Sigmoid colon (tissue), 7 donors: ENCODE measurements around the gene SRP72. TPM values are rescaled to one million over a fixed set of nuclear protein-coding genes. Genes with fewer than 3 reads are reported as not detected.

Source experiments
- DNase-seq: peaks from one replicate; pipeline ENCODE4 v3.0.0-alpha.2; 2019
- H3K27ac ChIP-seq, 4 donors: fragments of 200-600 bp; sonication (generic); one replicate each; pipeline ENCODE4 v1.5.1; 2016 to 2019; ENCODE audit warnings: mild to moderate bottlenecking in 1 of 4
- H3K27me3 ChIP-seq, 3 donors: fragments of 200-600 bp; sonication (generic); one replicate each; pipeline ENCODE4 v1.5.1; 2019; ENCODE audit warnings: mild to moderate bottlenecking in 1 of 3
- H3K36me3 ChIP-seq, 4 donors: fragments of 200-600 bp; sonication (generic); one replicate each; pipeline ENCODE4 v1.5.1; 2016 to 2019
- H3K4me1 ChIP-seq, 4 donors: fragments of 200-600 bp; sonication (generic); one replicate each; pipeline ENCODE4 v1.5.1; 2017 to 2019
- H3K4me3 ChIP-seq, 4 donors: fragments of 200-600 bp; sonication (generic); one replicate each; pipeline ENCODE4 v1.5.1; 2017 to 2019; ENCODE audit warnings: mild to moderate bottlenecking in 2 of 4, moderate library complexity in 1 of 4
- H3K9me3 ChIP-seq, 4 donors: fragments of 200-600 bp in 3 of 4; sonication (generic) in 3 of 4; one replicate each; pipeline versions ENCODE4 v1.5.1 to v1.6.1; 2013 to 2019
- EP300 ChIP-seq, 4 donors: sonication (generic); formaldehyde crosslinking; IDR thresholded peaks; one replicate each; pipeline ENCODE4 v1.6.1; 2017; ENCODE audit warnings: antibody characterized with exemption in 4 of 4
- POLR2A ChIP-seq, 2 donors: fragments of 450-650 bp; IDR thresholded peaks; one replicate each; pipeline ENCODE4 v1.6.1; 2016; ENCODE audit warnings: antibody characterized with exemption in 2 of 2, mild to moderate bottlenecking in 2 of 2, moderate library complexity in 2 of 2
- POLR2AphosphoS5 ChIP-seq, 4 donors: sonication (generic); formaldehyde crosslinking; IDR thresholded peaks; one replicate each; pipeline ENCODE4 v1.6.1; 2017; ENCODE audit warnings: antibody characterized with exemption in 4 of 4
- WGBS, 2 donors: extraction: QIAGEN DNeasy Blood & Tissue Kit; methylation state at CpG; one replicate each; pipeline ENCODE4 v1.1.7; 2013; 5-methylcytosine and 5-hydroxymethylcytosine counted together
- intact Hi-C: fragments of 100-400 bp; cut with DNase I; formaldehyde crosslinking; loops from one replicate; pipeline ENCODE4 v1.15.1; 2023
- polyA plus RNA-seq, 3 donors: library from polyadenylated mRNA; stranded (reverse); fragments of 200-250 nt; gene quantifications; one replicate each; pipeline ENCODE4 v1.2.3, GENCODE V29; 2013
- total RNA-seq, 4 donors: library from RNA; depleted of rRNA; stranded (reverse); fragments of >200 nt; gene quantifications; one replicate each; pipeline ENCODE4 v1.1.0, GENCODE V29; 2016
- TF ChIP-seq, protein P1 (sequence below), 4 experiments: fragments of 450-650 bp in 3 of 4; fragments of 200-600 bp in 1 of 4; IDR thresholded peaks; one replicate each; pipeline ENCODE4 v1.5.1; 2016 to 2019; ENCODE audit warnings: antibody characterized with exemption in 4 of 4, mild to moderate bottlenecking in 3 of 4, moderate library complexity in 2 of 4
- donor health status: healthy with polysubstance abuse.
- donor health status: Bipolar disorder and iron deficiency.
- donor health status: healthy.

SRP72 gene
- total and polyA plus RNA-seq, 7 donors = 29.4 to 55.9 (median 45.9) TPM

- Histone ChIP-seq H3K9me3 (no peaks in the 10 kb centered on the region), H3K27me3 (no peaks in the 10 kb centered on the region), H3K27ac (peak overlapping the region in 3 of 4 donors; percentile 25 to 76 (median 63)), H3K36me3 (no peaks in the 10 kb centered on the region), H3K4me3 (no peak overlapping the region), H3K4me1 (peaks cover 0 to 23% (median 12%) of the 10 kb centered on the region in 4 donors)
- 82 to 97% methylated on average over 1 of the region's 1 CpG for WGBS, 2 donors
- intact Hi-C loops = no loop called here
- no peak for DNase-seq
- no peak for TF ChIP-seq EP300 (IDR thresholded peaks at IDR 0.05)
- TF ChIP-seq POLR2AphosphoS5 (IDR thresholded peaks at IDR 0.05) = peak in 2 of 4 donors; percentile 22 to 37
Measured at GRCh38 chr4:56512166-56512565, 44.7 kb downstream of the SRP72 start.

DNA sequence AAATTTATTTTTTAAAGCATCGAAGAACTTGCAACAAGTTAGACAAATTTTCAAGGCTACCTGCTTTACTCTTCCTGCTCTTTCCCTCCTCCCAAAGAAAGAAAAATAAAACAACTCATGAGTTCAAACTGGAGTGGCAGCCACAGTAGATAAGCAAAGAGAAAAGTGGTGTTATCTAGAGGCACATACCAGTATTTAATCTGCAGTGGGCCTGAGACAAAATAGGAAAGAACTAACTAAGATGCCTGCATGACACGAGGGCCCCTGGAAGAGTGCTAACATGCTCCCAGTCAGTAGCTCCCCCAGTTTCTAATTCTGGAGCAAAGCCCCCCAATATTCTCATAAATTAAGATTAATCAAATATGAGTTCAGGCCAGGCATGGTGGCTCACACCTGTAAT, 46.1 kb downstream of the SRP72 start:
- TF ChIP-seq EP300 (IDR thresholded peaks at IDR 0.05) (no peak), POLR2AphosphoS5 (IDR thresholded peaks at IDR 0.05) (no peak), POLR2A (IDR thresholded peaks at IDR 0.05) (no peak)
- TF ChIP-seq, protein P1, sequence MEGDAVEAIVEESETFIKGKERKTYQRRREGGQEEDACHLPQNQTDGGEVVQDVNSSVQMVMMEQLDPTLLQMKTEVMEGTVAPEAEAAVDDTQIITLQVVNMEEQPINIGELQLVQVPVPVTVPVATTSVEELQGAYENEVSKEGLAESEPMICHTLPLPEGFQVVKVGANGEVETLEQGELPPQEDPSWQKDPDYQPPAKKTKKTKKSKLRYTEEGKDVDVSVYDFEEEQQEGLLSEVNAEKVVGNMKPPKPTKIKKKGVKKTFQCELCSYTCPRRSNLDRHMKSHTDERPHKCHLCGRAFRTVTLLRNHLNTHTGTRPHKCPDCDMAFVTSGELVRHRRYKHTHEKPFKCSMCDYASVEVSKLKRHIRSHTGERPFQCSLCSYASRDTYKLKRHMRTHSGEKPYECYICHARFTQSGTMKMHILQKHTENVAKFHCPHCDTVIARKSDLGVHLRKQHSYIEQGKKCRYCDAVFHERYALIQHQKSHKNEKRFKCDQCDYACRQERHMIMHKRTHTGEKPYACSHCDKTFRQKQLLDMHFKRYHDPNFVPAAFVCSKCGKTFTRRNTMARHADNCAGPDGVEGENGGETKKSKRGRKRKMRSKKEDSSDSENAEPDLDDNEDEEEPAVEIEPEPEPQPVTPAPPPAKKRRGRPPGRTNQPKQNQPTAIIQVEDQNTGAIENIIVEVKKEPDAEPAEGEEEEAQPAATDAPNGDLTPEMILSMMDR (IDR thresholded peaks at IDR 0.05) = no peak
- DNase-seq = no peak
- Histone ChIP-seq H3K9me3 (no peaks in the 10 kb centered on the region), H3K36me3 (no peaks in the 10 kb centered on the region), H3K27me3 (no peaks in the 10 kb centered on the region), H3K27ac (no peak overlapping the region), H3K4me3 (no peak overlapping the region), H3K4me1 (peaks cover 0 to 23% (median 12%) of the 10 kb centered on the region in 4 donors)
- intact Hi-C loops = no loop called here
- WGBS, 2 donors = 73 to 82% methylated on average over 2 of the region's 2 CpGs

DNA sequence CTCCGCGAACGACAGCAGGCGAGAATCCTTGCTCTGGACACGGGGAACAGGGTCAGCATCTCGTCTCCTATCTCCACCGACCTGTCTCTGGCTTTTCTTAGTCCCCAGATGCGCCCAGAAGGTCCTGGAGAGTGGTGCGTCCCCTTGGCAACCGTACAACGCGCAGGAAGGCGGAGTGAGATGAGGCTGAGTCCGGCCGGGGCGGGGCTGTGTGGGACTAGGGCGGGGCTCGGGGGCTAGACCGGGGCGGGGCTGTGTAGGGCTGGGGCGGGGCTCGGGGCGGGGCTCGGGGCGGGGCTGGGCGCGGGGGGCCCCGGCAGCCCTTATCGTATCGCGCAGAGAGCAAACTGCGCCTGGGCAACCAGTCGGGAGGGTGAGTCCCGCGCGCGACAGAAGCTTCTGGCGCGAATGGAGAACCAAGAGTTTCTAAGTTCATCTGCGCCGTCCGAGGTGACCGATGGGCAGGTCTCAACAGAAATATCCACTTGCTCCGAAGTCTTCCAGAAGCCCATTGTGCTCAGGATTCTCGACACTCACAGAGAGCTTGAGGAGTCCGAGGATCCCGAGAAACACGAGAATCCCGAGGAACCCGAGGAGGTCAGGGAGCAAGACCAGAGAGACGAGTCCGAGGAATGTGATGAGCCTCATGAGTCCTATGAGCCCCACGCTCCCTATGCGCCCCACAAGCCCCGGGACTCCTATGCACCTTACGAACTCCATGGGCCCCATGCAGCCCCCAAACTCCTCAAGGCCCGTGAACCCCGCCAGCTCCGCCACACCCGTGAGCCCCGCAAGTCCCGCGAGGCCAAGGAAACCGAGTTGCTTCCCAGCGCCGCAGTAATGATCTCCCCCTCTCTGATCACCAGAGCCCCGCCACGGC, 63.1 kb downstream of the SRP72 start:
- WGBS, 2 donors = 4 to 5% methylated on average over 68 of the region's 68 CpGs
- Histone ChIP-seq H3K27ac (peak overlapping the region in 3 of 4 donors; percentile 71 to 78 (median 74)), H3K4me3 (peak overlapping the region; percentile 49 to 59 (median 54)), H3K9me3 (no peaks in the 10 kb centered on the region), H3K36me3 (no peaks in the 10 kb centered on the region), H3K4me1 (peaks cover 0 to 24% (median 17%) of the 10 kb centered on the region in 4 donors), H3K27me3 (no peaks in the 10 kb centered on the region)
- peak; percentile 96 for DNase-seq
- TF ChIP-seq POLR2A (IDR thresholded peaks at IDR 0.05) (peak; percentile 32 to 35), EP300 (IDR thresholded peaks at IDR 0.05) (no peak), POLR2AphosphoS5 (IDR thresholded peaks at IDR 0.05) (peak; percentile 84 to 92 (median 86))
- TF ChIP-seq, protein P1 (IDR thresholded peaks at IDR 0.05) = no peak
- intact Hi-C loops = loop anchor here (1.0 to 5.0 kb wide), 3 partner anchors 26 to 93 kb away; partner anchors contain the start of genes ARL9, PAICS, PPAT and SRP72

- Histone ChIP-seq H3K4me3 (peak overlapping the region; percentile 49 to 59 (median 54)), H3K36me3 (no peaks in the 10 kb centered on the region), H3K4me1 (peaks cover 0 to 24% (median 17%) of the 10 kb centered on the region in 4 donors), H3K9me3 (no peaks in the 10 kb centered on the region), H3K27ac (peak overlapping the region in 3 of 4 donors; percentile 71 to 78 (median 74)), H3K27me3 (no peaks in the 10 kb centered on the region)
- 36% methylated on average over 11 of the region's 11 CpGs for WGBS, 2 donors
- intact Hi-C loops = loop anchor here (2.0 to 5.0 kb wide), 2 partner anchors 26 to 94 kb away; partner anchors contain the start of genes ARL9, PAICS and PPAT
- TF ChIP-seq EP300 (IDR thresholded peaks at IDR 0.05) (no peak), POLR2AphosphoS5 (IDR thresholded peaks at IDR 0.05) (no peak), POLR2A (IDR thresholded peaks at IDR 0.05) (no peak)
- TF ChIP-seq, protein P1 (IDR thresholded peaks at IDR 0.05) = no peak
- no peak for DNase-seq
Measured at GRCh38 chr4:56531149-56531770, 63.8 kb downstream of the SRP72 start.

DNA sequence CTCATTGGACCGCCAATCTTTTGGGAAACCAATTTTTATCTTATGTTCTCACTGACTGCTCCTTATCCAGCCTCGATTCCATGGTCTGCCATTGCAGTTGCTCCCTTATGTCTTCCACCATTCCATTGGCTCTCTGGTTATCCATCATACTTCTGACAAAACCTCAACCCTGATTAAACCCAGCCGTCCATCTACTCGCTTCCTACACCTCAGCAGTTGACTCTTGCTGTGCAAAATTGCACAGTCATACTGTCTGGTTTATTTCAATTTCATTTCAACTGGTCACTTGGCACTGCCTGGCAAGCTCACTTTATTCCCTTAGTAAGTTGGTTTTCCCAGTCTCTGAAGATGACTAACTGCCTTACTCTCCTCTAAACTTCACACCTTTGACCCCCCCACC, 64.4 kb downstream of the SRP72 start:
- no peaks in the 10 kb centered on the region for H3K9me3 ChIP-seq
- peak overlapping the region in 2 of 4 donors; percentile 74 to 78 for H3K27ac ChIP-seq
- 79 to 82% methylated on average over 4 of the region's 4 CpGs for WGBS, 2 donors
- no peaks in the 10 kb centered on the region for H3K27me3 ChIP-seq
- H3K36me3 ChIP-seq = no peaks in the 10 kb centered on the region
- TF ChIP-seq POLR2AphosphoS5 (IDR thresholded peaks at IDR 0.05) (peak in 3 of 4 donors; percentile 74 to 86 (median 82)), EP300 (IDR thresholded peaks at IDR 0.05) (peak in 2 of 4 donors; percentile 23 to 38)
- TF ChIP-seq, protein P1 (IDR thresholded peaks at IDR 0.05) = no peak
- intact Hi-C loops = loop anchor here (2.0 to 5.0 kb wide), 2 partner anchors 27 to 95 kb away; partner anchors contain the start of genes ARL9, PAICS and PPAT
- peak overlapping the region in 1 of 4 donors; percentile 59 for H3K4me3 ChIP-seq
- H3K4me1 ChIP-seq = peaks cover 0 to 24% (median 15%) of the 10 kb centered on the region in 4 donors
- peak; percentile 66 for DNase-seq
